ENCODE data around the gene CEP295NL.

- TF ChIP-seq GATA2 (IDR thresholded peaks at IDR 0.05; ENCODE audit: low read depth, low read length) = no peak
- TF ChIP-seq GATA3 (IDR thresholded peaks at IDR 0.05; ENCODE audit: low read depth, low read length) = no peak
Observed at GRCh38 chr17:78872486-78872885, 30.5 kb downstream of the CEP295NL start.
